Parathyroid adenoma (tissue), 2 donors: ENCODE measurements around the gene HMCN1.

ENCODE experiments used
- H2AFZ ChIP-seq: fragments of 300-600 bp; sonication (generic); one replicate; pipeline ENCODE4 v1.7.0; 2017; ENCODE audit warnings: antibody characterized with exemption, mild to moderate bottlenecking
- H3K27ac ChIP-seq: fragments of 300-600 bp; sonication (generic); one replicate; pipeline ENCODE4 v1.7.0; 2017
- H3K27me3 ChIP-seq: fragments of 300-600 bp; sonication (generic); one replicate; pipeline ENCODE4 v1.7.0; 2017; ENCODE audit warnings: low read length; ENCODE audit not compliant: control insufficient read depth, insufficient read depth
- H3K36me3 ChIP-seq: fragments of 300-600 bp; sonication (generic); one replicate; pipeline ENCODE4 v1.7.0; 2017; ENCODE audit warnings: low read length; ENCODE audit not compliant: control insufficient read depth, insufficient read depth
- H3K4me1 ChIP-seq: fragments of 300-600 bp; sonication (generic); one replicate; pipeline ENCODE4 v1.7.0; 2017; ENCODE audit warnings: control low read depth
- H3K4me2 ChIP-seq: fragments of 300-600 bp; sonication (generic); one replicate; pipeline ENCODE4 v1.7.0; 2017; ENCODE audit warnings: low read length
- H3K4me3 ChIP-seq: fragments of 300-600 bp; sonication (generic); one replicate; pipeline ENCODE4 v1.7.0; 2017; ENCODE audit warnings: low read depth, low read length
- H3K79me2 ChIP-seq: fragments of 300-600 bp; sonication (generic); one replicate; pipeline ENCODE4 v1.7.0; 2017; ENCODE audit warnings: control low read depth
- H3K9ac ChIP-seq: fragments of 300-600 bp; sonication (generic); one replicate; pipeline ENCODE4 v1.7.0; 2017; ENCODE audit warnings: mild to moderate bottlenecking
- H3K9me3 ChIP-seq: fragments of 300-600 bp; sonication (generic); one replicate; pipeline ENCODE4 v1.7.0; 2017; ENCODE audit warnings: low read length; ENCODE audit not compliant: control insufficient read depth
- CTCF ChIP-seq: fragments of 300-600 bp; sonication (generic); IDR thresholded peaks from one replicate; pipeline ENCODE4 v1.7.0; 2017; ENCODE audit warnings: antibody characterized with exemption, mild to moderate bottlenecking
- donor health status: primary hyperparathyroidism.

Gene HMCN1

DNA sequence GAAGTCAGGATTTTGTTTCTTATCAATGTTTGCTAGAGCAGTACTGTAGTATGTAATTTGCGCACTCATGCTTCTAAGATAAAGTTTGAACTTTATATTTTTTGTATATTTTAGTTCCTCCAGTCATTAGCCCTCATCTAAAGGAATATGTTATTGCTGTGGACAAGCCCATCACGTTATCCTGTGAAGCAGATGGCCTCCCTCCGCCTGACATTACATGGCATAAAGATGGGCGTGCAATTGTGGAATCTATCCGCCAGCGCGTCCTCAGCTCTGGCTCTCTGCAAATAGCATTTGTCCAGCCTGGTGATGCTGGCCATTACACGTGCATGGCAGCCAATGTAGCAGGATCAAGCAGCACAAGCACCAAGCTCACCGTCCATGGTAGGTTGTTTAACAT lies 388.6 kb downstream of the HMCN1 start:
- Histone ChIP-seq H3K36me3 (no peaks in the 10 kb centered on the region), H3K27me3 (no peaks in the 10 kb centered on the region), H3K4me2 (no peak overlapping the region), H3K27ac (no peak overlapping the region), H3K4me1 (no peaks in the 10 kb centered on the region), H3K79me2 (no peaks in the 10 kb centered on the region), H3K9me3 (no peaks in the 10 kb centered on the region), H3K4me3 (no peak overlapping the region), H2AFZ (no peak overlapping the region), H3K9ac (no peak overlapping the region)
- no peak for TF ChIP-seq CTCF

GRCh38 chr1:186125035-186125434 lies 390.8 kb downstream of the HMCN1 start:
- H3K4me2 ChIP-seq: no peak overlapping the region
- no peak for TF ChIP-seq CTCF
- no peaks in the 10 kb centered on the region for H3K4me1 ChIP-seq

GRCh38 chr1:186125511-186125910 lies 391.3 kb downstream of the HMCN1 start:
- Histone ChIP-seq H3K9ac (no peak overlapping the region), H2AFZ (no peak overlapping the region), H3K27me3 (no peaks in the 10 kb centered on the region), H3K9me3 (no peaks in the 10 kb centered on the region), H3K4me2 (no peak overlapping the region), H3K27ac (no peak overlapping the region), H3K36me3 (no peaks in the 10 kb centered on the region), H3K4me1 (no peaks in the 10 kb centered on the region), H3K4me3 (no peak overlapping the region), H3K79me2 (no peaks in the 10 kb centered on the region)
- no peak for TF ChIP-seq CTCF

More at GRCh38 chr1:186125035-186125434, 390.8 kb downstream of the HMCN1 start:
- no peaks in the 10 kb centered on the region for H3K79me2 ChIP-seq
- H3K9ac ChIP-seq: no peak overlapping the region
- H3K36me3 ChIP-seq: no peaks in the 10 kb centered on the region
- no peak overlapping the region for H2AFZ ChIP-seq
- H3K4me3 ChIP-seq: no peak overlapping the region
- no peaks in the 10 kb centered on the region for H3K9me3 ChIP-seq
- no peaks in the 10 kb centered on the region for H3K27me3 ChIP-seq
- no peak overlapping the region for H3K27ac ChIP-seq

DNA sequence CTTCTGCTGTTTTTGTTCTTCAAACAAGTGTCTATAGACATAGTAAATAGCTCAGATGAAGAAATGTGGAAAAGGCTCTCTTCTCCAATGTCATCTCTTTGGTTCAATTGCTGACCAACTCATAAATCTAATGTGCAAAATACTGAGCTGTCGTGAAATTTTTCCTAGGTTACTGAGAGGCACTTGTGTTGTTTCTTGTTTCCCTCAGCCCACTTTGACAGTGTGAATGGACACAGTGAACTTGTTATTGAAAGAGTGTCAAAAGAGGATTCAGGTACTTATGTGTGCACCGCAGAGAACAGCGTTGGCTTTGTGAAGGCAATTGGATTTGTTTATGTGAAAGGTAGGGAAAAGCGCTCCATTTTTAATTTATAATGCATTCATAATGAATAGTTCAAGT lies 395.6 kb downstream of the HMCN1 start:
- H3K27me3 ChIP-seq: no peaks in the 10 kb centered on the region
- no peaks in the 10 kb centered on the region for H3K4me1 ChIP-seq
- no peaks in the 10 kb centered on the region for H3K36me3 ChIP-seq
- no peak overlapping the region for H3K27ac ChIP-seq
- no peaks in the 10 kb centered on the region for H3K9me3 ChIP-seq
- H2AFZ ChIP-seq: no peak overlapping the region
- H3K79me2 ChIP-seq: no peaks in the 10 kb centered on the region
- H3K9ac ChIP-seq: no peak overlapping the region
- no peak for TF ChIP-seq CTCF
- no peak overlapping the region for H3K4me3 ChIP-seq
- H3K4me2 ChIP-seq: no peak overlapping the region

GRCh38 chr1:186139115-186139514 lies 404.9 kb downstream of the HMCN1 start:
- no peak overlapping the region for H3K27ac ChIP-seq
- no peak overlapping the region for H3K9ac ChIP-seq
- H3K4me2 ChIP-seq: no peak overlapping the region
- H3K79me2 ChIP-seq: no peaks in the 10 kb centered on the region
- no peaks in the 10 kb centered on the region for H3K4me1 ChIP-seq
- H3K9me3 ChIP-seq: no peaks in the 10 kb centered on the region
- no peaks in the 10 kb centered on the region for H3K27me3 ChIP-seq
- no peak for TF ChIP-seq CTCF
- H2AFZ ChIP-seq: no peak overlapping the region
- H3K4me3 ChIP-seq: no peak overlapping the region
- H3K36me3 ChIP-seq: no peaks in the 10 kb centered on the region
